Neural cell (in vitro differentiated cells): ENCODE measurements around the gene IRF3. TPM values are rescaled to one million over a fixed set of nuclear protein-coding genes. Genes with fewer than 3 reads are reported as not detected.
"Not testable (repeated sequence)": the region's sequence is repeated elsewhere in the genome, so short reads cannot be mapped to it uniquely, and the experiment has no call there.

Experiments used
- H2AFZ ChIP-seq: fragments of 200-600, 300-800 bp; sonication (generic), shearing (Covaris generic); 2 replicates; pipeline ENCODE4 v1.6.0; 2014; ENCODE audit warnings: low read depth, mild to moderate bottlenecking, antibody characterized with exemption, low read length, moderate library complexity
- H3F3A ChIP-seq: fragments of 200-600 bp; shearing (Covaris generic); 2 replicates; pipeline ENCODE4 v1.6.1; 2016; ENCODE audit warnings: mild to moderate bottlenecking, moderate library complexity, mixed read lengths, antibody characterized with exemption, low read length; ENCODE audit not compliant: insufficient read depth, poor library complexity, severe bottlenecking
- H3K27ac ChIP-seq: fragments of 200-600, 300-800 bp; sonication (generic), shearing (Covaris generic); 2 replicates; pipeline ENCODE4 v1.5.1; 2014; ENCODE audit warnings: mild to moderate bottlenecking, low read length, moderate library complexity
- H3K27me3 ChIP-seq: fragments of 300-800, 200-600 bp; sonication (generic), shearing (Covaris generic); 2 replicates; pipeline ENCODE4 v1.6.0; 2014; ENCODE audit warnings: mild to moderate bottlenecking, low read depth, low read length, moderate library complexity; ENCODE audit not compliant: insufficient read depth
- H3K36me3 ChIP-seq: fragments of 300-800, 200-600 bp; sonication (generic), shearing (Covaris generic); 2 replicates; pipeline ENCODE4 v1.5.1; 2014; ENCODE audit warnings: mild to moderate bottlenecking, antibody characterized with exemption, low read length, moderate library complexity; ENCODE audit not compliant: insufficient read depth
- H3K4me2 ChIP-seq: fragments of 300-800, 200-600 bp; sonication (generic), shearing (Covaris generic); 2 replicates; pipeline ENCODE4 v1.6.0; 2014; ENCODE audit warnings: mild to moderate bottlenecking, low read length
- H3K4me3 ChIP-seq: fragments of 300-800, 200-600 bp; sonication (generic), shearing (Covaris generic); 2 replicates; pipeline ENCODE4 v1.5.1; 2014; ENCODE audit warnings: mild to moderate bottlenecking, low read length, moderate library complexity
- H3K79me2 ChIP-seq: fragments of 200-600 bp; shearing (Covaris generic); replicated peaks from 2 replicates; pipeline ENCODE4 v1.6.0; 2014; ENCODE audit warnings: mild to moderate bottlenecking, low read length, moderate library complexity; ENCODE audit not compliant: insufficient read depth
- H3K9ac ChIP-seq: fragments of 300-800, 200-600 bp; sonication (generic), shearing (Covaris generic); 2 replicates; pipeline ENCODE4 v1.6.1; 2016; ENCODE audit warnings: mild to moderate bottlenecking, low read length, mixed read lengths
- H3K9me2 ChIP-seq: fragments of 200-600 bp; shearing (Covaris generic); 2 replicates; pipeline ENCODE4 v1.6.1; 2016; ENCODE audit warnings: mild to moderate bottlenecking, low read length, mixed read lengths; ENCODE audit not compliant: insufficient read depth
- H3K9me3 ChIP-seq: fragments of 200-600, 300-800 bp; sonication (generic), shearing (Covaris generic); 2 replicates; pipeline ENCODE4 v1.6.1; 2016; ENCODE audit warnings: mild to moderate bottlenecking, mixed run types, low read length, moderate library complexity, mixed read lengths
- H4K20me1 ChIP-seq: fragments of 200-600 bp; shearing (Covaris generic); 2 replicates; pipeline ENCODE4 v1.6.1; 2016; ENCODE audit warnings: mild to moderate bottlenecking, mixed run types; ENCODE audit not compliant: insufficient read depth
- EP300 ChIP-seq: fragments of 450-650 bp; conservative IDR thresholded peaks from 2 replicates; pipeline ENCODE4 v1.6.1; 2014; ENCODE audit warnings: antibody characterized with exemption, mild to moderate bottlenecking, moderate library complexity; ENCODE audit not compliant: poor library complexity, severe bottlenecking
- EZH2 ChIP-seq: fragments of 200-600, 300-800 bp; shearing (Covaris generic), sonication (generic); IDR thresholded peaks from 2 replicates; pipeline ENCODE4 v1.6.1; 2014; ENCODE audit warnings: antibody characterized with exemption, low read length, borderline replicate concordance, mild to moderate bottlenecking; ENCODE audit not compliant: insufficient read depth, poor library complexity, severe bottlenecking
- MXI1 ChIP-seq: fragments of 450-650 bp; conservative IDR thresholded peaks from 2 replicates; pipeline ENCODE4 v1.6.1; 2014; ENCODE audit warnings: antibody characterized with exemption, mild to moderate bottlenecking; ENCODE audit not compliant: poor library complexity, severe bottlenecking
- POLR2AphosphoS5 ChIP-seq: IDR thresholded peaks from 2 replicates; pipeline ENCODE4 v1.6.1; 2012
- RAD21 ChIP-seq: fragments of 450-650 bp; conservative IDR thresholded peaks from 2 replicates; pipeline ENCODE4 v1.6.1; 2014; ENCODE audit warnings: antibody characterized with exemption, mild to moderate bottlenecking, moderate library complexity
- SMC3 ChIP-seq: fragments of 450-650 bp; conservative IDR thresholded peaks from 2 replicates; pipeline ENCODE4 v1.6.1; 2014; ENCODE audit warnings: antibody characterized with exemption, mild to moderate bottlenecking, moderate library complexity; ENCODE audit not compliant: poor library complexity
- TAF1 ChIP-seq: IDR thresholded peaks from 2 replicates; pipeline ENCODE4 v1.6.1; 2012; ENCODE audit warnings: low read depth
- polyA plus RNA-seq: library from polyadenylated mRNA; depleted of rRNA; stranded (reverse); fragments of >200 nt; gene quantifications from 2 replicates; pipeline ENCODE4 v1.2.3, GENCODE V29; 2014
- TF ChIP-seq, protein P1 (sequence below): IDR thresholded peaks from 2 replicates; pipeline ENCODE4 v1.6.1; 2012; ENCODE audit warnings: borderline replicate concordance
- TF ChIP-seq, protein P2 (sequence below): fragments of 450-650 bp; IDR thresholded peaks from 2 replicates; pipeline ENCODE4 v1.5.1; 2014; ENCODE audit warnings: antibody characterized with exemption, mild to moderate bottlenecking, moderate library complexity; ENCODE audit not compliant: poor library complexity, severe bottlenecking

The IRF3 gene
- polyA plus RNA-seq, 1 donor from 2014 or later, result 39.4 TPM

DNA sequence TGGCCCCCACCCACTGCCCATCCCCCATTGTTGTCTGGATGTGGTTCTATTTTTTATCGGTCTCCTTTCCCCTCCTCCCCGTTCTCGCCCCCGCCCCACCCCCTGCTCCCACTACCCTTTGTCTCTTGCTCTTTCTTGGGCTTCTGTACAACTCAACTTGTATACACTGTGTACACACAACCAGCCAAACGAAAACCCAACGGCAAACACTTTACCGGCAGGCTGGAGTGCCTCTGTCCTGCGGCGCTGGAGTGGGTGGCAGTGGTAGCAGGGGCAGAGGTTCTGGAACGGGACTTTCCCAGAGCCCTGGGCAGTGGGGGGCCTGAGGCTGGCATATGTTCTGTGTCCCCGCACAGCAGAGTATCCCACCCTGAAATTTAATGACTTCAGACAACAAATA, 39.4 kb downstream of the IRF3 start:
- H3K79me2 ChIP-seq, result no peaks in the 10 kb centered on the region
- H3K27ac ChIP-seq, result no peak overlapping the region
- H3K4me3 ChIP-seq, result no peak overlapping the region
- no peak for TF ChIP-seq MXI1
- TF ChIP-seq, protein P1, sequence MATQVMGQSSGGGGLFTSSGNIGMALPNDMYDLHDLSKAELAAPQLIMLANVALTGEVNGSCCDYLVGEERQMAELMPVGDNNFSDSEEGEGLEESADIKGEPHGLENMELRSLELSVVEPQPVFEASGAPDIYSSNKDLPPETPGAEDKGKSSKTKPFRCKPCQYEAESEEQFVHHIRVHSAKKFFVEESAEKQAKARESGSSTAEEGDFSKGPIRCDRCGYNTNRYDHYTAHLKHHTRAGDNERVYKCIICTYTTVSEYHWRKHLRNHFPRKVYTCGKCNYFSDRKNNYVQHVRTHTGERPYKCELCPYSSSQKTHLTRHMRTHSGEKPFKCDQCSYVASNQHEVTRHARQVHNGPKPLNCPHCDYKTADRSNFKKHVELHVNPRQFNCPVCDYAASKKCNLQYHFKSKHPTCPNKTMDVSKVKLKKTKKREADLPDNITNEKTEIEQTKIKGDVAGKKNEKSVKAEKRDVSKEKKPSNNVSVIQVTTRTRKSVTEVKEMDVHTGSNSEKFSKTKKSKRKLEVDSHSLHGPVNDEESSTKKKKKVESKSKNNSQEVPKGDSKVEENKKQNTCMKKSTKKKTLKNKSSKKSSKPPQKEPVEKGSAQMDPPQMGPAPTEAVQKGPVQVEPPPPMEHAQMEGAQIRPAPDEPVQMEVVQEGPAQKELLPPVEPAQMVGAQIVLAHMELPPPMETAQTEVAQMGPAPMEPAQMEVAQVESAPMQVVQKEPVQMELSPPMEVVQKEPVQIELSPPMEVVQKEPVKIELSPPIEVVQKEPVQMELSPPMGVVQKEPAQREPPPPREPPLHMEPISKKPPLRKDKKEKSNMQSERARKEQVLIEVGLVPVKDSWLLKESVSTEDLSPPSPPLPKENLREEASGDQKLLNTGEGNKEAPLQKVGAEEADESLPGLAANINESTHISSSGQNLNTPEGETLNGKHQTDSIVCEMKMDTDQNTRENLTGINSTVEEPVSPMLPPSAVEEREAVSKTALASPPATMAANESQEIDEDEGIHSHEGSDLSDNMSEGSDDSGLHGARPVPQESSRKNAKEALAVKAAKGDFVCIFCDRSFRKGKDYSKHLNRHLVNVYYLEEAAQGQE, result no peak
- no peak for TF ChIP-seq EZH2
- TF ChIP-seq TAF1, result no peak
- no peak for TF ChIP-seq RAD21
- TF ChIP-seq EP300, result no peak
- no peak for TF ChIP-seq POLR2AphosphoS5
- no peak for TF ChIP-seq SMC3
- TF ChIP-seq, protein P2, sequence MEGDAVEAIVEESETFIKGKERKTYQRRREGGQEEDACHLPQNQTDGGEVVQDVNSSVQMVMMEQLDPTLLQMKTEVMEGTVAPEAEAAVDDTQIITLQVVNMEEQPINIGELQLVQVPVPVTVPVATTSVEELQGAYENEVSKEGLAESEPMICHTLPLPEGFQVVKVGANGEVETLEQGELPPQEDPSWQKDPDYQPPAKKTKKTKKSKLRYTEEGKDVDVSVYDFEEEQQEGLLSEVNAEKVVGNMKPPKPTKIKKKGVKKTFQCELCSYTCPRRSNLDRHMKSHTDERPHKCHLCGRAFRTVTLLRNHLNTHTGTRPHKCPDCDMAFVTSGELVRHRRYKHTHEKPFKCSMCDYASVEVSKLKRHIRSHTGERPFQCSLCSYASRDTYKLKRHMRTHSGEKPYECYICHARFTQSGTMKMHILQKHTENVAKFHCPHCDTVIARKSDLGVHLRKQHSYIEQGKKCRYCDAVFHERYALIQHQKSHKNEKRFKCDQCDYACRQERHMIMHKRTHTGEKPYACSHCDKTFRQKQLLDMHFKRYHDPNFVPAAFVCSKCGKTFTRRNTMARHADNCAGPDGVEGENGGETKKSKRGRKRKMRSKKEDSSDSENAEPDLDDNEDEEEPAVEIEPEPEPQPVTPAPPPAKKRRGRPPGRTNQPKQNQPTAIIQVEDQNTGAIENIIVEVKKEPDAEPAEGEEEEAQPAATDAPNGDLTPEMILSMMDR, result no peak
- no peaks in the 10 kb centered on the region for H3K27me3 ChIP-seq
- no peaks in the 10 kb centered on the region for H3F3A ChIP-seq
- no peak overlapping the region for H2AFZ ChIP-seq
- no peaks in the 10 kb centered on the region for H4K20me1 ChIP-seq
- H3K9ac ChIP-seq, result no peak overlapping the region
- no peaks in the 10 kb centered on the region for H3K36me3 ChIP-seq
- H3K4me2 ChIP-seq, result no peak overlapping the region
- no peaks in the 10 kb centered on the region for H3K9me3 ChIP-seq
- no peaks in the 10 kb centered on the region for H3K9me2 ChIP-seq

DNA sequence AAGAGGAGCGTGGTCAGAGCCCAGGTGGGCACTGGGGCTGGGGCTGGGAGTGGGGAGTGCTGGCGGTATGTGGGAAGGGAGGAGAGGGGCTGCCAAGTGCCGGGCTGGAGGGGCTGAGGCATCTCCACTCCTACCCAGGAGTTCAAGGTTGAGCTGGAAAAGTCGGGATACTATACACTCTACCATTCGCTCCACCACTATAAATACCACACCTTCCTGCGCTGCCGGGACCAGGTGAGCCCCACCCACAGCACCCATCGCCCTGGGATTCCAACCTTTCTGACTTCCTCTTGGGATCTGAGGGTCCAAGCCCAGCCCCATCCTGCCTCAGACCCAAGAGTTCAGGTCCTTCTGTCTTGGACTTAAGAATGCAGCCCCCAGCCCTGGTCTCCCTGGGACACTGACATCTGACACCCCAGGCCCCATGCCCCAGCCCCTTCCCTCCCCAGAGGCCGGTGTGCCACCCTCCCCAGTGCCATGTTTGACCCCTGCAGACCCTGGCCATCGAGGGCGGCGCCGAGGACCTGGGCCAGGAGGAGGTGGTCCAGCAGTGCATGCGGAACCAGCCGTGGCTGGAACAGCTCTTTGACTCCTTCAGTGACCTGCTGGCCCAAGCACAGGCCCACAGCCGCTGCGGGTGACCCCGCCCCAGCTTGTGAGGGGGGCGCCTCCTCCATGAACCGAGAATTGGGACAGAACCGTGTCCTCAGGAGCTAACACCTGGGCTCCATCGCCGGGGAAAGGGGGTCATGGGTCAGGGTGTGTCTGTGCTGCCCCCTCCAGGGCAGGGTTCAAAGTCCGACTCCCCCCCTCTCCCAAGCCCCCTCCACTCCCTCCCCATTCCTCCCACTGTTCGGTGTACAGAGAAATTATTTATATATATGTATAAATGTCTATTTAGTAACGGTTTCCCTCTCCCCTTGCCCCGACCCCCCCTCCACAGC, 40.4 kb downstream of the IRF3 start:
- no peak overlapping the region for H3K4me3 ChIP-seq
- TF ChIP-seq TAF1 (no peak), RAD21 (no peak), MXI1 (no peak), EZH2 (no peak), SMC3 (no peak), POLR2AphosphoS5 (no peak), EP300 (no peak)
- TF ChIP-seq, protein P1, result no peak
- TF ChIP-seq, protein P2, result no peak
- no peak overlapping the region for H3K9ac ChIP-seq
- H3K27me3 ChIP-seq, result no peaks in the 10 kb centered on the region
- no peak overlapping the region for H3K27ac ChIP-seq
- no peaks in the 10 kb centered on the region for H3K36me3 ChIP-seq
- H2AFZ ChIP-seq, result no peak overlapping the region
- no peaks in the 10 kb centered on the region for H3K79me2 ChIP-seq
- H3K9me3 ChIP-seq, result no peaks in the 10 kb centered on the region
- H3F3A ChIP-seq, result no peaks in the 10 kb centered on the region
- H4K20me1 ChIP-seq, result no peaks in the 10 kb centered on the region
- no peaks in the 10 kb centered on the region for H3K9me2 ChIP-seq
- no peak overlapping the region for H3K4me2 ChIP-seq

DNA sequence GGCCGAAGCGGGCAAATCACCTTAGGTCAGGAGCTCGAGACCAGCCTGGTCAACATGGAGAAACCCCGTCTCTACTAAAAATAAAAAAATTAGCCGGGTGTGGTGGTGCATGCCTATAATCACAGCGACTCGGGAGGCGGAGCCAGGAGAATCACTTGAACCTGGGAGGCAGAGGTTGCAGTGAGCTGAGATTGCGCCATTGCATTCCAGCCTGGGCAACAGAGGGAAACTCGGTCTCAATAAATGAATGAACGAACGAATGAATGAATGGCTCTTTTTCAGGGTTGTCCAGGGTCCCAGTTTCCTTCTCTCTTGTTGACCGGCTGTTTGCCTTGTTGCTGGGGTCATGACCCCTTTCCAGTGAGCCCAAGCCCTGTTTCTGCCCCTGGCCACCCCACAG, 47.8 kb downstream of the IRF3 start:
- H3K4me3 ChIP-seq, H3K4me2 ChIP-seq, H3K9me2 ChIP-seq, H2AFZ ChIP-seq, H3K79me2 ChIP-seq, H3K36me3 ChIP-seq, H3K9me3 ChIP-seq, H4K20me1 ChIP-seq, H3F3A ChIP-seq, H3K9ac ChIP-seq, H3K27me3 ChIP-seq, H3K27ac ChIP-seq: not testable (repeated sequence)
